ENCODE measurements around the gene WASF2.

WASF2 gene

GRCh38 chr1:27483659-27484058, 6.3 kb downstream of the WASF2 start:
- TF ChIP-seq SIN3A (IDR thresholded peaks at IDR 0.05; ENCODE audit: borderline replicate concordance, insufficient read depth, low read length) (no peak), REST (IDR thresholded peaks at IDR 0.05; ENCODE audit: insufficient read depth in 1 of 2, low read depth in 2 of 2, low read length in 2 of 2) (no peak), POLR2AphosphoS5 (IDR thresholded peaks at IDR 0.05; ENCODE audit: low read depth, low read length) (no peak)

GRCh38 chr1:27481994-27482620, 7.9 kb downstream of the WASF2 start:
- TF ChIP-seq TAF1 (IDR thresholded peaks at IDR 0.05; ENCODE audit: borderline replicate concordance, insufficient read depth, low read length) (no peak), FOXP2 (optimal IDR thresholded peaks at IDR 0.05; ENCODE audit: borderline replicate concordance, extremely low read depth, extremely low read length, insufficient read depth) (no peak), POLR2AphosphoS5 (IDR thresholded peaks at IDR 0.05; ENCODE audit: low read depth, low read length) (no peak), REST (IDR thresholded peaks at IDR 0.05; ENCODE audit: insufficient read depth in 1 of 2, low read depth in 2 of 2, low read length in 2 of 2) (no peak), SIN3A (IDR thresholded peaks at IDR 0.05; ENCODE audit: borderline replicate concordance, insufficient read depth, low read length) (no peak)

GRCh38 chr1:27478098-27478497, 11.9 kb downstream of the WASF2 start:
- TF ChIP-seq FOXP2 (optimal IDR thresholded peaks at IDR 0.05; ENCODE audit: borderline replicate concordance, extremely low read depth, extremely low read length, insufficient read depth) = no peak
- TF ChIP-seq REST (IDR thresholded peaks at IDR 0.05; ENCODE audit: insufficient read depth in 1 of 2, low read depth in 2 of 2, low read length in 2 of 2) = no peak
- no peak for TF ChIP-seq POLR2AphosphoS5 (IDR thresholded peaks at IDR 0.05; ENCODE audit: low read depth, low read length)
- no peak for TF ChIP-seq TAF1 (IDR thresholded peaks at IDR 0.05; ENCODE audit: borderline replicate concordance, insufficient read depth, low read length)
- no peak for TF ChIP-seq SIN3A (IDR thresholded peaks at IDR 0.05; ENCODE audit: borderline replicate concordance, insufficient read depth, low read length)

- TF ChIP-seq POLR2AphosphoS5 (IDR thresholded peaks at IDR 0.05; ENCODE audit: low read depth, low read length) = no peak
- no peak for TF ChIP-seq FOXP2 (optimal IDR thresholded peaks at IDR 0.05; ENCODE audit: borderline replicate concordance, extremely low read depth, extremely low read length, insufficient read depth)
- TF ChIP-seq TAF1 (IDR thresholded peaks at IDR 0.05; ENCODE audit: borderline replicate concordance, insufficient read depth, low read length) = no peak
- no peak for TF ChIP-seq SIN3A (IDR thresholded peaks at IDR 0.05; ENCODE audit: borderline replicate concordance, insufficient read depth, low read length)
These were observed 13.7 kb downstream of the WASF2 start for GRCh38 chr1:27476237-27476636.

GRCh38 chr1:27475720-27476119, 14.2 kb downstream of the WASF2 start:
- TF ChIP-seq TAF1 (IDR thresholded peaks at IDR 0.05; ENCODE audit: borderline replicate concordance, insufficient read depth, low read length) = no peak

- TF ChIP-seq FOXP2 (optimal IDR thresholded peaks at IDR 0.05; ENCODE audit: borderline replicate concordance, extremely low read depth, extremely low read length, insufficient read depth) (no peak), REST (IDR thresholded peaks at IDR 0.05; ENCODE audit: insufficient read depth in 1 of 2, low read depth in 2 of 2, low read length in 2 of 2) (no peak), SIN3A (IDR thresholded peaks at IDR 0.05; ENCODE audit: borderline replicate concordance, insufficient read depth, low read length) (no peak), POLR2AphosphoS5 (IDR thresholded peaks at IDR 0.05; ENCODE audit: low read depth, low read length) (no peak), TAF1 (IDR thresholded peaks at IDR 0.05; ENCODE audit: borderline replicate concordance, insufficient read depth, low read length) (no peak)
These were observed 16.2 kb downstream of the WASF2 start for GRCh38 chr1:27473755-27474154.

Data from PFSK-1 (cell line).